Measurements from ENCODE around the gene SPINT3.

DNA sequence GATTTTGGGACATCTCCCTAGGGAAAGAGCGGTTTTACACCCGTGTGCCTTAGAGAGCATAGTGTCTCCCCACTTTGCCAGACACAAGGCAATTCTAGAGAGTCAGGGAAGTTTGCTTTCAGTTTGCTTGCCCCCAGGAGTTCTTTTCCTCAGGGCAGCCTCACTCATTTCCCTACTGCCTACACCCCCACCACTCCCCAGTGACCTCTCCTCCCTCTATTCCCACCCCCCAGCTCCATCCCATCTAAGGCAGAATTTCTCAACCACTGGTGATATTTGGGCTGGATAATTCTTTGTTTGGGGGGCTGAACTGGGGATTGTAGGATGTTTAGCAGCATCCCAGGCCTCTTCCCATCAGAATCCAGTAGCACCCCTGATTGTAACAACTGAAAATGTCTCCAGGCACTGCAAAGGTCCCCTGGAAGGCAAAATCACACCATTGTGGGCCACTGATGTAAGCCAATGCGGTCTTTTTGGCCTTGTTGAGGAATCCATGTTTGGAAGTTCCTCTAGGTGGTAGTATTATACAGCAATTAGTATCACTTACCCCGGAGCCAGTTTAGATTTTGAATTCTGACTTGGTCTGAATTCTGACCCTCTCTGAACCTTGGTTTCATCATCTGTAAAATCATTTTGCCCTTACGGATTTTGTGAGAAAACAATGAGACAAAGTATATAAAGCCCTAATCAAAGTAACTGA, 30.5 kb upstream of the SPINT3 start:
- TF ChIP-seq POLR2A (IDR thresholded peaks at IDR 0.05) (no peak), POLR2AphosphoS5 (IDR thresholded peaks at IDR 0.05; ENCODE audit: insufficient read depth in 1 of 2, low read depth in 1 of 2) (no peak)
- TF ChIP-seq, protein P1, sequence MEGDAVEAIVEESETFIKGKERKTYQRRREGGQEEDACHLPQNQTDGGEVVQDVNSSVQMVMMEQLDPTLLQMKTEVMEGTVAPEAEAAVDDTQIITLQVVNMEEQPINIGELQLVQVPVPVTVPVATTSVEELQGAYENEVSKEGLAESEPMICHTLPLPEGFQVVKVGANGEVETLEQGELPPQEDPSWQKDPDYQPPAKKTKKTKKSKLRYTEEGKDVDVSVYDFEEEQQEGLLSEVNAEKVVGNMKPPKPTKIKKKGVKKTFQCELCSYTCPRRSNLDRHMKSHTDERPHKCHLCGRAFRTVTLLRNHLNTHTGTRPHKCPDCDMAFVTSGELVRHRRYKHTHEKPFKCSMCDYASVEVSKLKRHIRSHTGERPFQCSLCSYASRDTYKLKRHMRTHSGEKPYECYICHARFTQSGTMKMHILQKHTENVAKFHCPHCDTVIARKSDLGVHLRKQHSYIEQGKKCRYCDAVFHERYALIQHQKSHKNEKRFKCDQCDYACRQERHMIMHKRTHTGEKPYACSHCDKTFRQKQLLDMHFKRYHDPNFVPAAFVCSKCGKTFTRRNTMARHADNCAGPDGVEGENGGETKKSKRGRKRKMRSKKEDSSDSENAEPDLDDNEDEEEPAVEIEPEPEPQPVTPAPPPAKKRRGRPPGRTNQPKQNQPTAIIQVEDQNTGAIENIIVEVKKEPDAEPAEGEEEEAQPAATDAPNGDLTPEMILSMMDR (IDR thresholded peaks at IDR 0.05): peak in 2 of 3 experiments; percentile 20 to 31
